Right lobe of liver (tissue), 6 donors: ENCODE results near the gene GGT7. TPM values are rescaled to one million over a fixed set of nuclear protein-coding genes. Genes with fewer than 3 reads are reported as not detected.

ENCODE experiments used
- ATAC-seq, 4 donors: fragments of 200-7000 bp; cut with Tn5 transposase; one replicate each; pipeline ENCODE4 v1.9.1; 2020; ENCODE audit warnings: mild to moderate bottlenecking in 4 of 4, moderate library complexity in 4 of 4
- DNase-seq, 3 donors: peaks; one replicate each; pipeline ENCODE4 v3.0.0-alpha.2; 2020
- H3K27ac ChIP-seq, 3 donors: fragments of 200-600 bp; one replicate each; pipeline ENCODE4 v1.8.0; 2022
- H3K27me3 ChIP-seq, 2 donors: fragments of 200-600 bp; one replicate each; pipeline ENCODE4 v1.8.0; 2022
- H3K36me3 ChIP-seq, 4 donors: fragments of 200-600 bp; sonication (generic) in 1 of 4; one replicate each; pipeline versions ENCODE4 v1.5.1 to v1.8.0; 2017 to 2022; ENCODE audit warnings: control low read depth in 1 of 4
- H3K4me1 ChIP-seq, 4 donors: fragments of 200-600 bp; sonication (generic) in 1 of 4; one replicate each; pipeline versions ENCODE4 v1.5.1 to v1.8.0; 2017 to 2022; ENCODE audit warnings: control low read depth in 1 of 4
- H3K4me3 ChIP-seq, 3 donors: fragments of 200-600 bp; one replicate each; pipeline ENCODE4 v1.8.0; 2022
- H3K9me3 ChIP-seq, 4 donors: fragments of 200-600 bp; sonication (generic) in 1 of 4; one replicate each; pipeline versions ENCODE4 v1.5.1 to v1.8.0; 2017 to 2022; ENCODE audit warnings: control low read depth in 1 of 4
- CTCF ChIP-seq, 4 donors: fragments of 200-600 bp in 3 of 4; fragments of 450-650 bp in 1 of 4; IDR thresholded peaks; one replicate each; pipeline versions ENCODE4 v1.5.1 to v1.8.0; 2016 to 2022; ENCODE audit warnings: antibody characterized with exemption in 4 of 4, mild to moderate bottlenecking in 2 of 4
- POLR2A ChIP-seq: fragments of 450-650 bp; IDR thresholded peaks from one replicate; pipeline ENCODE4 v1.6.1; 2017; ENCODE audit warnings: antibody characterized with exemption, mild to moderate bottlenecking
- WGBS: methylation state at CpG from one replicate; pipeline ENCODE4 v1.1.6; 2018; ENCODE audit warnings: low coverage, low lambda C conversion rate; ENCODE audit not compliant: insufficient coverage; ENCODE audit errors: missing lambda C conversion rate; 5-methylcytosine and 5-hydroxymethylcytosine counted together
- intact Hi-C, 2 donors: fragments of 100-400 bp; cut with DNase I; formaldehyde crosslinking; loops; one replicate each; pipeline versions ENCODE4 v1.11.2 to v1.14.1; 2022
- total RNA-seq, 6 experiments: library from RNA; depleted of rRNA in 2 of 6; stranded (reverse); fragments of >200 nt in 2 of 6; fragmentation: NEBNext Ultra II Directional in 3 of 6; extraction: Animal tissue kit (Norgen Biotek cat#: 25700) in 3 of 6; gene quantifications; one replicate each; pipeline versions ENCODE4 v1.1.0 to v1.2.4, GENCODE V29; 2016 to 2023
- donor health status: DM: no; HTN: yes; CAD: no.
- donor health status: DM: no; HTN: no; CAD: no.
- donor health status: DM: no; HTN: no; CAD: no.
- donor health status: DM: no; HTN: yes; CAD: no.
- donor health status: DM: no; HTN: yes; CAD: no.

The GGT7 gene
- total RNA-seq, 6 experiments from 2014 or later: 4.8 to 13.3 (median 9.4) TPM

GRCh38 chr20:34843421-34843820, 29.2 kb downstream of the GGT7 start:
- ATAC-seq (no peak), DNase-seq (no peak)
- intact Hi-C loops: no loop called here
- no peak for TF ChIP-seq CTCF (IDR thresholded peaks at IDR 0.05)
- no peak for TF ChIP-seq POLR2A
- no peaks in the 10 kb centered on the region for H3K4me1 ChIP-seq
- H3K9me3 ChIP-seq: no peaks in the 10 kb centered on the region
- H3K27me3 ChIP-seq: no peaks in the 10 kb centered on the region
- no peak overlapping the region for H3K4me3 ChIP-seq
- H3K27ac ChIP-seq: no peak overlapping the region
- 94% methylated on average over 2 of the region's 2 CpGs for WGBS
- H3K36me3 ChIP-seq: no peaks in the 10 kb centered on the region

- TF ChIP-seq CTCF (IDR thresholded peaks at IDR 0.05) (no peak), POLR2A (no peak)
- WGBS: 64% methylated on average over 1 of the region's 2 CpGs
- H3K9me3 ChIP-seq: no peaks in the 10 kb centered on the region
- no peaks in the 10 kb centered on the region for H3K4me1 ChIP-seq
- no peaks in the 10 kb centered on the region for H3K36me3 ChIP-seq
- H3K27me3 ChIP-seq: no peaks in the 10 kb centered on the region
- H3K27ac ChIP-seq: no peak overlapping the region
- ATAC-seq (no peak), DNase-seq (no peak)
- intact Hi-C loops: no loop called here
- H3K4me3 ChIP-seq: no peak overlapping the region
Measured at GRCh38 chr20:34842143-34842542, 30.5 kb downstream of the GGT7 start.

- Histone ChIP-seq H3K27ac (no peak overlapping the region), H3K4me1 (no peaks in the 10 kb centered on the region), H3K27me3 (no peaks in the 10 kb centered on the region), H3K36me3 (no peaks in the 10 kb centered on the region), H3K4me3 (no peak overlapping the region), H3K9me3 (no peaks in the 10 kb centered on the region)
- TF ChIP-seq CTCF (IDR thresholded peaks at IDR 0.05) (peak; percentile 34 to 54 (median 45)), POLR2A (no peak)
- ATAC-seq: peak; percentile 37 to 71 (median 57)
- intact Hi-C loops: no loop called here
- WGBS: 17% methylated on average over 6 of the region's 6 CpGs
- DNase-seq: no peak
Measured at GRCh38 chr20:34834459-34834893, 38.2 kb downstream of the GGT7 start.

- intact Hi-C loops: no loop called here
- 38% methylated on average over 5 of the region's 5 CpGs for WGBS
Measured at GRCh38 chr20:34831936-34832335, 40.7 kb downstream of the GGT7 start.

More at GRCh38 chr20:34831936-34832335, 40.7 kb downstream of the GGT7 start:
- TF ChIP-seq POLR2A (no peak), CTCF (IDR thresholded peaks at IDR 0.05) (no peak)
- DNase-seq (no peak), ATAC-seq (no peak)
- Histone ChIP-seq H3K36me3 (no peaks in the 10 kb centered on the region), H3K27ac (no peak overlapping the region), H3K9me3 (no peaks in the 10 kb centered on the region), H3K4me3 (no peak overlapping the region), H3K4me1 (no peaks in the 10 kb centered on the region), H3K27me3 (no peaks in the 10 kb centered on the region)
